PFSK-1 (cell line): ENCODE data around the gene NHLRC4.

ENCODE experiments used
- FOXP2 ChIP-seq: optimal IDR thresholded peaks from 2 replicates; pipeline ENCODE3; 2011; ENCODE audit warnings: borderline replicate concordance, control low read depth, inconsistent platforms; ENCODE audit not compliant: insufficient read depth; ENCODE audit errors: extremely low read length, extremely low read depth
- POLR2AphosphoS5 ChIP-seq: IDR thresholded peaks from 2 replicates; pipeline ENCODE4 v1.6.1; 2012; ENCODE audit warnings: low read depth, mild to moderate bottlenecking, control low read depth, low read length, moderate library complexity
- SIN3A ChIP-seq: IDR thresholded peaks from 2 replicates; pipeline ENCODE4 v1.6.1; 2012; ENCODE audit warnings: mild to moderate bottlenecking, low read length, moderate library complexity, borderline replicate concordance; ENCODE audit not compliant: insufficient read depth
- TAF1 ChIP-seq: IDR thresholded peaks from 2 replicates; pipeline ENCODE4 v1.6.1; 2012; ENCODE audit warnings: low read length, control low read depth, borderline replicate concordance; ENCODE audit not compliant: insufficient read depth
- TF ChIP-seq, protein P1 (sequence below), 2 experiments: IDR thresholded peaks; 2 replicates each; pipeline versions ENCODE4 v1.6.1 to v1.8.0; 2011 to 2012; ENCODE audit warnings: low read depth in 2 of 2, low read length in 2 of 2, control low read depth in 1 of 2, inconsistent platforms in 1 of 2, mild to moderate bottlenecking in 1 of 2, moderate library complexity in 1 of 2; ENCODE audit not compliant: insufficient read depth in 1 of 2

NHLRC4 gene

DNA sequence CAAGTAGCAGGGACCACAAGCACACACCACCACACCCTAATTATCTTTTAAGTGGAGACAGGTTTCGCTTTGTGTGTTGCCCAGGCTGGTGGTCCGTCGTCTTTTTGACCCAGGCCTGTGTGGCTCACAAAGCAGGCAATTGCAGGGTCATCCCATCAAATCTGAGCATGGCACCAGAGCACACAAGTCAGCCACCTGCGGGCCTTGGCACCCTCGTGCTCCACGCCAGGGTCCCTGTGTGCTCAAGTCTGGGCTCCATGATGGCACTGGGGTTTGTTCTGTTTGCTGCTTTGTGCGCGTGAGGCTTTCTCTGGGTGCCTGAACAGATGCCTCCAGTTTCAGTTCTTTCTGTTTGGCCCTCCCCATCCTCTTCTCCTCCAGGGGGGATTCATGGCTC is 41.7 kb upstream of the NHLRC4 start:
- TF ChIP-seq, protein P1, sequence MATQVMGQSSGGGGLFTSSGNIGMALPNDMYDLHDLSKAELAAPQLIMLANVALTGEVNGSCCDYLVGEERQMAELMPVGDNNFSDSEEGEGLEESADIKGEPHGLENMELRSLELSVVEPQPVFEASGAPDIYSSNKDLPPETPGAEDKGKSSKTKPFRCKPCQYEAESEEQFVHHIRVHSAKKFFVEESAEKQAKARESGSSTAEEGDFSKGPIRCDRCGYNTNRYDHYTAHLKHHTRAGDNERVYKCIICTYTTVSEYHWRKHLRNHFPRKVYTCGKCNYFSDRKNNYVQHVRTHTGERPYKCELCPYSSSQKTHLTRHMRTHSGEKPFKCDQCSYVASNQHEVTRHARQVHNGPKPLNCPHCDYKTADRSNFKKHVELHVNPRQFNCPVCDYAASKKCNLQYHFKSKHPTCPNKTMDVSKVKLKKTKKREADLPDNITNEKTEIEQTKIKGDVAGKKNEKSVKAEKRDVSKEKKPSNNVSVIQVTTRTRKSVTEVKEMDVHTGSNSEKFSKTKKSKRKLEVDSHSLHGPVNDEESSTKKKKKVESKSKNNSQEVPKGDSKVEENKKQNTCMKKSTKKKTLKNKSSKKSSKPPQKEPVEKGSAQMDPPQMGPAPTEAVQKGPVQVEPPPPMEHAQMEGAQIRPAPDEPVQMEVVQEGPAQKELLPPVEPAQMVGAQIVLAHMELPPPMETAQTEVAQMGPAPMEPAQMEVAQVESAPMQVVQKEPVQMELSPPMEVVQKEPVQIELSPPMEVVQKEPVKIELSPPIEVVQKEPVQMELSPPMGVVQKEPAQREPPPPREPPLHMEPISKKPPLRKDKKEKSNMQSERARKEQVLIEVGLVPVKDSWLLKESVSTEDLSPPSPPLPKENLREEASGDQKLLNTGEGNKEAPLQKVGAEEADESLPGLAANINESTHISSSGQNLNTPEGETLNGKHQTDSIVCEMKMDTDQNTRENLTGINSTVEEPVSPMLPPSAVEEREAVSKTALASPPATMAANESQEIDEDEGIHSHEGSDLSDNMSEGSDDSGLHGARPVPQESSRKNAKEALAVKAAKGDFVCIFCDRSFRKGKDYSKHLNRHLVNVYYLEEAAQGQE (IDR thresholded peaks at IDR 0.05; ENCODE audit: insufficient read depth in 1 of 2, low read depth in 2 of 2, low read length in 2 of 2): no peak
- no peak for TF ChIP-seq FOXP2
- TF ChIP-seq SIN3A: no peak
- no peak for TF ChIP-seq TAF1
- no peak for TF ChIP-seq POLR2AphosphoS5

DNA sequence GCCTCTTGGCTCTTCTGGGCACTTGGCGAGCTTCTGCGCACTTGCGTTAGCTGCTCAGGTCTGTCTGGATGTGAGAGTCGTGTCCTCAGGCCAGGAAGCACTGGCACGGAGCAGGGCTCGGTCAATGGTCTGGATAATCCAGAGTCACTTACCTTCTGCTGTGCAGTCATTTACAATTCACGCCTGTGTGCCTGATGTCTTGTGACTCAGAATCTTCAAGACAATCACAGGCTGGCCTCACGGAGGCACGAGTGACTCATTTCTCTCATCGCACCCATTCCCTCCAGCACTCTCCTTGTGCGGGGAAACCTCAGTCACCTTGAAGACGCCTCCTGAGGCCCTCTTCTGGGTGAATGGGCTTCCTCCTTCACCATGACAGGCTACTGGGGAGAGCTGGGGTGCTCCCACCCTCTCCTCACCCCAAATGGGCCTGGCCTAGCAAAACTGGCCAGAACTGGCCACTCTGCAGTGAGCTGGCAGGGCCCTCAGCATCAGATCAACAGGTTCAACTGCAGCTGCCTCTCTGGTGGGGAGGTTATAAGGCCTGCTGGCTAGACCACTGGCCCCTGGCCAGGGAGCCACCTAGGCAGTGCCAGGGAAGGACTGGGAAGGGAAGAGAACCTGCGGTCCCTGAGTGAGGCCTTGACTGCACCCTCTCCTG is 41.2 kb upstream of the NHLRC4 start:
- TF ChIP-seq SIN3A: no peak
- TF ChIP-seq TAF1: no peak
- no peak for TF ChIP-seq FOXP2
- no peak for TF ChIP-seq POLR2AphosphoS5
- TF ChIP-seq, protein P1 (IDR thresholded peaks at IDR 0.05; ENCODE audit: insufficient read depth in 1 of 2, low read depth in 2 of 2, low read length in 2 of 2): no peak

DNA sequence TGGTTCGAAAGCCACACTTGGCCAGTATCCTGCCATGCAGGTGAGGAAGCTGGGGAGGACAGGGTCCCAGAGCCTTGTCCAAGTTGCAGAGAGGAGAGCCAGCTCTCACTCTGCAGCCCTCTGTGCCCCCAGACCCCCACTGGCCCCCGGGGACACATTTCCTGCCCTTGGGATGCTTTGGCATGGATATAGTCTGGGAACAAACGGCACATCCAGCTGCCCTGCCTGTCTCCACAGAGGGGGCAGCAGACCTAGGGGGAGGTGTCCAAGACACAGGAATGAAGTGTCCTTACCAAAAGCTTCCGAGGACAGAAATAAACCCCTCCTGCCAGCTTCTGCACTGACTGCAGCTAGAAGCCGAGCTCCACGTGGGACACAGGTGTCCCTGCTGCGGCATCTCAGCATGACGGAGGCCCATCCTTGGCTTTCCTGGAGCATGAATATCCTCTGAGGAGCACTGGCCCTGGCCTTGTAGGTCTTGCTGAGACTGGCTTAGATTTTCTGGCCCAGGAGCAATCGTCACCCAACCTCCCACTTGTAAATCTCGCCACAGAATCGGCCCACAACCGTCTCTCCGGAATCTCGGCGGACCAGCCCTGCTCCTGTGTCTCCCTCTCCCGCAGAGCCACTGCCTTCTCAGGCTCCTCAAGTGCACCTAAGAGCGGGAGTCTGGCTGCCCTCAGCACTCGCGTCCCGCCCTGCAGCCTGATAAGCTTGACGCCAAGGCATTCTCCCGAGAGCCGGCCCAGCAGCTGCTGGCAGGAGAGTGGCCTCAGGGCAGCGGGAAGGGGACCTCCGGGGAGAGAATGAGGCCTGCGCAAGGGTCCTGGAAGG is 40.4 kb upstream of the NHLRC4 start:
- no peak for TF ChIP-seq SIN3A
- peak; percentile 15; the same call in 1 of the 2 replicates for TF ChIP-seq POLR2AphosphoS5

DNA sequence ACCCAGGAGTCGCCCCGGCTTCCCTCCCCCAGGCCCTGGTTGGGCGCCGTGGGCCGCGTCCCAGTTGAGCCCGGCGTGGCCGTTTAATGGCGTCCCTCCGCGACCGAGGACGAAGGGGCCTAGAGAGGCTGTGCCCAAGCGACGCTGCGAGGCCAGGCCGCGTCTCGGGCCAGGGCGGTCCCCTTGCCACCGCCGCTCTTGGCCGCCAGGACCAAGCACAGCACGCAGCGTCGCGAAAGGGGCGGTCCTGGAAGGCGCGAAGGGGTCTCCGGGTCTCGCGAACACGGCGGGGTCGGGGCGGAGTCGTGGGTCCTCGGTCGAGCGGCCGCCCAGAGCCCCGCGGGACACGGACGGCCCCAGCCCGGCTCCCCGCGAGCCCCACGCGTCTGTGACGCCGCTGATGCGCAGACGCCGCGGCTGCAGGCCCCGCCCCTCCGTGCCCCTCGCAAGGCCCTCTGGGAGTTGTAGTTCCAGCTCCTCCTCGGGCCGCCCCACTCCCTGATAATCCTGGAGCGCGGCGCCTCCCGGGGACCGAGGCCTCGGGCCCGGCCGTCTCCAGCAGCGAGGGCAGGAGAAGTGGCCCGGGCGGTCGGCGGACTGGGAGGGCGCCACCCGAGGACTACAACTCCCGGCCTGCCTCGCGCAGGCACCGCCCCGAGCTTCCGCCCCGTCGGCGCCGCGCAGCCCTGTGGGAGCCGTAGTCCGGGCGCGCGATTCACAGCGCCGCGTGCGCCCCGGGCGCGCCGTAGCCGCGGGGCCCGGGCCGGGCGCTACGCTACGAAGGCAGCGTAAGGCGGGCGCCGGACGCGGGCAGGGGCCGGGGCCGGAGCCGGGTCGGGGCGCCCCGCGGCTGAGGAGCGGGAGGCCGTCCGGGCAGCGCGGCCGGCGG is 39.5 kb upstream of the NHLRC4 start, which contains the start of gene CAPN15:
Gene CAPN15 (plus strand): TSS at position 698 of the 889 bp plus-strand sequence. CDS start 19,127 bp downstream, outside the sequence.
- no peak for TF ChIP-seq FOXP2
- peak; percentile 50; the same call in 1 of the 2 replicates for TF ChIP-seq TAF1

GRCh38 chr16:528111-529011 is 38.4 kb upstream of the NHLRC4 start:
- TF ChIP-seq POLR2AphosphoS5 (no peak), SIN3A (peak; percentile 67; the same call in 1 of the 2 replicates), TAF1 (0 out of 2 replicates have a peak, but pooled peaks have one; percentile 50)
- TF ChIP-seq, protein P1 (IDR thresholded peaks at IDR 0.05; ENCODE audit: insufficient read depth in 1 of 2, low read depth in 2 of 2, low read length in 2 of 2): 0 out of 4 replicates have a peak, but pooled peaks of 1 of the 2 experiments have one; percentile 7
